ENCODE results near the gene LRRFIP1. TPM values are rescaled to one million over a fixed set of nuclear protein-coding genes. Genes with fewer than 3 reads are reported as not detected.

The LRRFIP1 gene
- total and polyA plus RNA-seq, 9 of the 15 experiments (the other 6 are each of a cell fraction or from before 2014, with no cell fraction given): 13.1 to 45.2 (median 31.3) TPM

GRCh38 chr2:237724811-237725478 lies 97.6 kb downstream of the LRRFIP1 start:
- Histone ChIP-seq H3K27me3 (ENCODE audit: control insufficient read depth in 2 of 2, insufficient read depth in 2 of 2, low read length in 2 of 2) (no peaks in the 10 kb centered on the region), H3K36me3 (ENCODE audit: control insufficient read depth, insufficient read depth, low read length) (0 out of 3 replicates have a peak, but pooled peaks cover 7% of the 10 kb centered on the region), H3K9me3 (replicated peaks; ENCODE audit: control insufficient read depth, insufficient read depth, low read depth, low read length) (no peaks in the 10 kb centered on the region), H3K79me2 (ENCODE audit: control insufficient read depth, insufficient read depth, low read length) (no peaks in the 10 kb centered on the region; the same call in 2 of the 3 replicates), H3K4me3 (no peak overlapping the region), H3K4me1 (replicated peaks in 1 of 2; ENCODE audit: control insufficient read depth in 2 of 2, insufficient read depth in 2 of 2, low read length in 2 of 2) (peaks cover 3 to 5% of the 10 kb centered on the region in 2 experiments; a peak in 1 of 5 replicates), H3K9me1 (ENCODE audit: control insufficient read depth, insufficient read depth, low read length) (no peaks in the 10 kb centered on the region), H3K4me2 (ENCODE audit: insufficient read depth, low read length) (no peak overlapping the region), H4K20me1 (replicated peaks; ENCODE audit: control insufficient read depth, insufficient read depth, low read length) (no peaks in the 10 kb centered on the region), H3K27ac (ENCODE audit: extremely low read depth, low read depth, low read length) (no peak overlapping the region), H3K9ac (ENCODE audit: insufficient read depth in 1 of 2, low read depth in 2 of 2, low read length in 2 of 2) (no peak overlapping the region), H2AFZ (ENCODE audit: low read depth, low read length) (no peak overlapping the region)
- ChIA-PET CTCF (ENCODE audit: low intra/inter-chr PET ratio) (no interaction called here), POLR2A (no interaction called here)
- no TSS peak for BruUV-seq (replicated peaks)
- DNase-seq (ENCODE audit: extremely low read depth in 1 of 4, low spot score in 3 of 4) (no peak), FAIRE-seq (no peak), ATAC-seq (no peak)
- in situ Hi-C loops (cut with MboI): no loop called here
- TF ChIP-seq FOSL1 (tag; conservative IDR thresholded peaks at IDR 0.05): no peak
- TF ChIP-seq SOX6 (IDR thresholded peaks at IDR 0.05): no peak
- no peak for TF ChIP-seq FOXK1 (CRISPR knock-in tag; IDR thresholded peaks at IDR 0.05; ENCODE audit: borderline replicate concordance)
- 91% methylated on average over 9 of the region's 9 CpGs for WGBS (ENCODE audit: insufficient coverage, low coverage, missing lambda C conversion rate)
- intact Hi-C loops (cut with micrococcal nuclease): no loop called here

- ATAC-seq: no peak
- Histone ChIP-seq H3K27ac (ENCODE audit: extremely low read depth, low read depth, low read length) (no peak overlapping the region), H3K9me3 (replicated peaks; ENCODE audit: control insufficient read depth, insufficient read depth, low read depth, low read length) (no peaks in the 10 kb centered on the region), H3K4me1 (replicated peaks in 1 of 2; ENCODE audit: control insufficient read depth in 2 of 2, insufficient read depth in 2 of 2, low read length in 2 of 2) (peaks cover 3 to 5% of the 10 kb centered on the region in 2 experiments; a peak in 1 of 5 replicates), H3K36me3 (ENCODE audit: control insufficient read depth, insufficient read depth, low read length) (0 out of 3 replicates have a peak, but pooled peaks cover 5% of the 10 kb centered on the region), H3K9me1 (ENCODE audit: control insufficient read depth, insufficient read depth, low read length) (peaks cover 2% of the 10 kb centered on the region), H2AFZ (ENCODE audit: low read depth, low read length) (no peak overlapping the region), H3K27me3 (ENCODE audit: control insufficient read depth in 2 of 2, insufficient read depth in 2 of 2, low read length in 2 of 2) (no peaks in the 10 kb centered on the region), H3K4me2 (ENCODE audit: insufficient read depth, low read length) (no peak overlapping the region), H3K79me2 (ENCODE audit: control insufficient read depth, insufficient read depth, low read length) (no peaks in the 10 kb centered on the region; the same call in 2 of the 3 replicates), H4K20me1 (replicated peaks; ENCODE audit: control insufficient read depth, insufficient read depth, low read length) (no peaks in the 10 kb centered on the region), H3K9ac (ENCODE audit: insufficient read depth in 1 of 2, low read depth in 2 of 2, low read length in 2 of 2) (no peak overlapping the region), H3K4me3 (no peak overlapping the region)
- WGBS (ENCODE audit: insufficient coverage, low coverage, missing lambda C conversion rate): 94% methylated on average over 4 of the region's 4 CpGs
- in situ Hi-C loops (cut with MboI): no loop called here
- no peak for DNase-seq (ENCODE audit: extremely low read depth in 1 of 4, low spot score in 3 of 4)
- ChIA-PET POLR2A (no interaction called here), CTCF (ENCODE audit: low intra/inter-chr PET ratio) (no interaction called here)
- FAIRE-seq: no peak
- intact Hi-C loops (cut with micrococcal nuclease): no loop called here
- BruUV-seq (replicated peaks): no TSS peak
- no peak for TF ChIP-seq PTTG1 (tag; IDR thresholded peaks at IDR 0.05; ENCODE audit: low read depth)
- TF ChIP-seq ZNF212 (CRISPR knock-in tag; IDR thresholded peaks at IDR 0.05): no peak
- no peak for TF ChIP-seq DNMT1 (IDR thresholded peaks at IDR 0.05)
- no peak for TF ChIP-seq ARID2 (IDR thresholded peaks at IDR 0.05)
- TF ChIP-seq RCOR1 (IDR thresholded peaks at IDR 0.05; ENCODE audit: borderline replicate concordance in 1 of 2, low read depth in 2 of 2, low read length in 2 of 2): no peak
- TF ChIP-seq BCLAF1 (IDR thresholded peaks at IDR 0.05; ENCODE audit: borderline replicate concordance in 1 of 2, control insufficient read depth in 1 of 2, low read depth in 2 of 2, low read length in 1 of 2): no peak
- no peak for TF ChIP-seq KDM1A (IDR thresholded peaks at IDR 0.05)
- no peak for TF ChIP-seq ZNF75A (CRISPR knock-in tag; IDR thresholded peaks at IDR 0.05)
- no peak for TF ChIP-seq NFIC (IDR thresholded peaks at IDR 0.05)
Measured at GRCh38 chr2:237725661-237726060, 98.3 kb downstream of the LRRFIP1 start.

Measured in K562 (cell line).